ENCODE results near the gene DEAF1. TPM values are rescaled to one million over a fixed set of nuclear protein-coding genes. Genes with fewer than 3 reads are reported as not detected.

The DEAF1 gene
- total RNA-seq, 4 donors from 2014 or later = 31.6 to 54.3 (median 41.2) TPM

GRCh38 chr11:607020-607780 is 87.8 kb downstream of the DEAF1 start:
- 86 to 89% methylated on average over 1 to 27 of the region's 35 CpGs for WGBS, 2 donors
- Histone ChIP-seq H3K36me3 (peaks cover 4 to 100% (median 56%) of the 10 kb centered on the region in 3 donors), H3K27ac (peak overlapping the region in 1 of 4 donors; percentile 63), H3K9me3 (no peaks in the 10 kb centered on the region), H3K4me1 (no peaks in the 10 kb centered on the region), H3K27me3 (no peaks in the 10 kb centered on the region), H3K4me3 (no peak overlapping the region)
- TF ChIP-seq EP300 (IDR thresholded peaks at IDR 0.05) (no peak), CTCF (IDR thresholded peaks at IDR 0.05) (no peak), POLR2A (IDR thresholded peaks at IDR 0.05) (no peak)
- DNase-seq (ENCODE audit: low spot score in 2 of 2) = no peak

DNA sequence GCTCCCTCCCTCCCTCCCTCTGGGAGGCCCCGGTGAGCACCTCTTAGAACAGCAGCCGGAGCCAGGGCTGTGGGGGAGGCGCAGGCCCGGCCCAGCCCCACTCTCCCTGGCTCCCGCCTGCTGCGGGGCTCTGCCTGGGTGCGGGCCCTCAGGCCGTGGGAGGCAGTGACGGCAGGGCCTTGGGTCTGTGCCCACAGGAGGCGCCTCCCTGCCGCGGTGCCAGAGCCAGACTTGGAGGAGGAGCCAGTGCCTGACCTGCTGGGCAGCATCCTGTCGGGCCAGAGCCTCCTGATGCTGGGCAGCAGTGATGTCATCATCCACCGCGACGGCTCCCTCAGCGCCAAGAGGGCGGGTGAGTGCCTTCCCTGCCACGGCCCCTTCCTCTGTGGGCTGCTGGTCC is 88.8 kb downstream of the DEAF1 start:
- Histone ChIP-seq H3K27ac (peak overlapping the region in 2 of 4 donors; percentile 3 to 63), H3K4me1 (no peaks in the 10 kb centered on the region), H3K36me3 (peaks cover 4 to 100% (median 59%) of the 10 kb centered on the region in 3 donors), H3K4me3 (no peak overlapping the region), H3K27me3 (no peaks in the 10 kb centered on the region), H3K9me3 (no peaks in the 10 kb centered on the region)
- 58 to 69% methylated on average over 16 to 18 of the region's 19 CpGs for WGBS, 2 donors
- TF ChIP-seq POLR2A (IDR thresholded peaks at IDR 0.05) (no peak), EP300 (IDR thresholded peaks at IDR 0.05) (no peak)
- no peak for DNase-seq (ENCODE audit: low spot score in 2 of 2)

DNA sequence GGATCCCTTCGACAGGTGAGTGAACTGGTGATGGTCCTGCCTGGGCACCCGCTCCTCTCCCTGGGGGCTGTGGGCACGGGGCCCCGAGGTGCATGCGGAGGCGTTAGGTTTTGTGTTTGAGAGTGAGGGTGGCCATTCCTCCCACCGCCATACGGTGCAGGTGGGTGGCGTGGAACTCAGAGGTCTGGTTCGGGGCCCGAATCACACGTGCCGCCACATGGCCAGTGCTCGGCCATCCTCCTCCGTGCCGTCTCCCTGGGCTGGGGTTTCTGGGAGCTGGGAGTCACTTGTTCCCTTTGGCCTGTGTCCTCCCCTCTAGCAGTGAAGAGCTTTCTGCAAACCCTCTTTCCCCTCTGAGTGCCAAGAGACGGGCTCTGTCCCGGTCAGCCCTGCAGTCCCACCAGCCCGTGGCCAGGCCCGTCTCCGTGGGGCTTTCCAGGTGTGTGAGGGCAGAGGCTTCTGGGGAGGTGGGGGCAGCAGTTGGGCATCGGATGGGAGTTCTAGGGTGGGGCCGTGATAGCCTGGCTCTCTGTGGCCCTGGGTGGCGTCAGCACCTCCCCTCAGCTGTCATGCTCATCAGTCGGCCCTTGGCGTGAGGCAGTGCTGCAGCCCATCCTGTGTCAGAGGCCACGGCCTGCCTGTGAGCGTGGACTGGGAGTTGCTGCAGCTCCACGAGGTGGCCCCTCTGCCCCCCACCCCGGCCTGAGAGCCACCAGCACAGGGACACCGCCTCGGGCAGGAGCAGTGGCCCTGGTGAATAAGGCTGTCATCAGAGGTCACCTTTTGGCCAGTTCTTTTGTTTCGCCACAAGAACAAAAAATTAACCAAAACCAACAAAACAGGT is 89.5 kb downstream of the DEAF1 start:
- H3K36me3 ChIP-seq = peaks cover 4 to 100% (median 53%) of the 10 kb centered on the region in 3 donors
- 92 to 96% methylated on average over 27 to 33 of the region's 33 CpGs for WGBS, 2 donors
- H3K27me3 ChIP-seq = no peaks in the 10 kb centered on the region
- peak overlapping the region in 2 of 4 donors; percentile 3 to 63 for H3K27ac ChIP-seq
- H3K4me3 ChIP-seq = no peak overlapping the region
- H3K4me1 ChIP-seq = no peaks in the 10 kb centered on the region
- H3K9me3 ChIP-seq = no peaks in the 10 kb centered on the region
- DNase-seq (ENCODE audit: low spot score in 2 of 2) = no peak
- TF ChIP-seq CTCF (IDR thresholded peaks at IDR 0.05) = no peak

- Histone ChIP-seq H3K9me3 (no peaks in the 10 kb centered on the region), H3K36me3 (peaks cover 4 to 100% (median 62%) of the 10 kb centered on the region in 3 donors), H3K27ac (no peak overlapping the region), H3K4me3 (no peak overlapping the region), H3K4me1 (no peaks in the 10 kb centered on the region), H3K27me3 (no peaks in the 10 kb centered on the region)
- TF ChIP-seq CTCF (IDR thresholded peaks at IDR 0.05) (no peak), EP300 (IDR thresholded peaks at IDR 0.05) (no peak), POLR2A (IDR thresholded peaks at IDR 0.05) (no peak)
- no peak for DNase-seq (ENCODE audit: low spot score in 2 of 2)
- WGBS, 2 donors = 86 to 90% methylated on average over 13 of the region's 13 CpGs
Observed at GRCh38 chr11:603154-603553, 91.9 kb downstream of the DEAF1 start.

DNA sequence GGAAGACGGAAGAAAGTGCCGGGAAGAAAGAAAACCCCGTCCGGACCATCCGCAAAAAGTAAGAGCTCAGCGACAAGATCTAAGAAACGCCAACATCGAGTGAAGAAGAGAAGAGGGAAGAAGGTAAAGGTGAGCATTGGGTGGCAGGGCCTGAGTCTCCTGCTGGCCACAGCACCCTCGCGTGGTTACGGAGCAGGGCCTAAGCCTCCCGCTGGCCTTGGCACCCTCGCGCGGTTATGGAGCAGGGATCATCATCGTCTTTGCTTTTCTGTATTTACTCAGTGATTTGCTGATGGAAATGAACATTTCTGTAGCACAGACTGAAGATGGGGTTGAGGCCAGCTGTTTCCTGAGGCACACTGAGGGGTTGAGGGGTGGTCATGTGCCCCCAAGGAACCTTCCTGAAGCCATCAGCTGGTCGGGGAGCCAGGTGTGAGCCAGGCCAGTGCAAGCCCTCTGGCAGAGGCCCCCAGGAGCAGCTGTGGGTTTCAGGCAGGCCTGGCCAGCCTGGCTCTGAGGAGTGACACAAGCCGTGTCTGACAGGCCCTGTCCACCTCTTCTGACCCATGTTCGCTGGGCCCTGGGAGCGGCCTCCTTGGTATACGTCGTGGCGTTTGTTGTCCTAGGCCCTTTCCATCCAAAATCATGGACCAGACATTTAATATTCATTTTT is 93.3 kb downstream of the DEAF1 start:
- Histone ChIP-seq H3K27me3 (no peaks in the 10 kb centered on the region), H3K36me3 (peaks cover 4 to 100% (median 62%) of the 10 kb centered on the region in 3 donors)

More for the DNA sequence above, 93.3 kb downstream of the DEAF1 start:
- Histone ChIP-seq H3K9me3 (no peaks in the 10 kb centered on the region), H3K27ac (no peak overlapping the region), H3K4me1 (no peaks in the 10 kb centered on the region), H3K4me3 (no peak overlapping the region)
- DNase-seq (ENCODE audit: low spot score in 2 of 2) = no peak
- TF ChIP-seq CTCF (IDR thresholded peaks at IDR 0.05) (no peak), POLR2A (IDR thresholded peaks at IDR 0.05) (no peak)
- WGBS, 2 donors = 92% methylated on average over 23 of the region's 23 CpGs
